ENCODE measurements around the gene FARP1. TPM values are rescaled to one million over a fixed set of nuclear protein-coding genes. Genes with fewer than 3 reads are reported as not detected.

FARP1 gene
- total and polyA plus RNA-seq, 2 donors: 5.8 to 7.5 TPM

GRCh38 chr13:98474761-98475160, 331.9 kb downstream of the FARP1 start:
- H3K27me3 ChIP-seq (ENCODE audit: control insufficient read depth in 2 of 2, insufficient read depth in 1 of 2, low read length in 1 of 2): no peaks in the 10 kb centered on the region
- peaks cover 22 to 30% of the 10 kb centered on the region in 2 donors for H3K4me1 ChIP-seq (ENCODE audit: control insufficient read depth in 2 of 2, insufficient read depth in 2 of 2, low read length in 2 of 2)
- peak overlapping the region in 1 of 2 donors; percentile 15 for H3K27ac ChIP-seq (ENCODE audit: low read depth in 1 of 2, low read length in 1 of 2)
- no peaks in the 10 kb centered on the region for H3K9me3 ChIP-seq (ENCODE audit: control insufficient read depth in 2 of 2, insufficient read depth in 1 of 2, low read length in 1 of 2)
- H3K36me3 ChIP-seq (ENCODE audit: control insufficient read depth in 2 of 2, insufficient read depth in 2 of 2, low read length in 1 of 2): peaks cover 42% of the 10 kb centered on the region in 2 donors
- 94% methylated on average over 24 of the region's 24 CpGs for WGBS
- H3K4me3 ChIP-seq (ENCODE audit: low read length in 2 of 2): no peak overlapping the region
- no peak for DNase-seq (ENCODE audit: low read depth in 6 of 9, low spot score in 9 of 9)

DNA sequence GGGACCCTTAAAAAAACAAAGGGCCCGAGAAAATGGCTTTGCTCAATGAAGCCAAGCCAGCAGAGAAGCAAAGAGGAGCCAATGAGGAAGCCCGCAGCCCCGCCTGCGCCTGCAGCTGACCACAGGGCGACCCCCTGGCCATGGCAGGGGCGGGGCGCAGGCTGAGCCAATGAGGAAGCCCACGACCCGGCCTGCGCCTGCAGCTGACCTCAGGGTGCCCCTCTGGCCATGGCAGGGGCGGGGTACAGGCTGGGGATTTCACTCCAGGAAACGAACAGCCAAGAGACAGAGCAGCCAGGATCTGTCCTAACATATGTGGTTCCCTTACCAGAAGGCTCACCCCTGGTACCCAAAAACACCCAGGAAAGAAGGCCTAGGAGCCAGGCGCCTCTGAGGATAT, 332.6 kb downstream of the FARP1 start:
- Histone ChIP-seq H3K4me1 (ENCODE audit: control insufficient read depth in 2 of 2, insufficient read depth in 2 of 2, low read length in 2 of 2) (peaks cover 22 to 30% of the 10 kb centered on the region in 2 donors), H3K27ac (ENCODE audit: low read depth in 1 of 2, low read length in 1 of 2) (no peak overlapping the region), H3K4me3 (ENCODE audit: low read length in 2 of 2) (no peak overlapping the region), H3K9me3 (ENCODE audit: control insufficient read depth in 2 of 2, insufficient read depth in 1 of 2, low read length in 1 of 2) (no peaks in the 10 kb centered on the region), H3K27me3 (ENCODE audit: control insufficient read depth in 2 of 2, insufficient read depth in 1 of 2, low read length in 1 of 2) (no peaks in the 10 kb centered on the region), H3K36me3 (ENCODE audit: control insufficient read depth in 2 of 2, insufficient read depth in 2 of 2, low read length in 1 of 2) (peaks cover 37 to 42% of the 10 kb centered on the region in 2 donors)
- 91% methylated on average over 13 of the region's 13 CpGs for WGBS
- no peak for DNase-seq (ENCODE audit: low read depth in 6 of 9, low spot score in 9 of 9)

- 11% methylated on average over 5 of the region's 5 CpGs for WGBS
- Histone ChIP-seq H3K27me3 (ENCODE audit: control insufficient read depth in 2 of 2, insufficient read depth in 1 of 2, low read length in 1 of 2) (no peaks in the 10 kb centered on the region), H3K4me1 (ENCODE audit: control insufficient read depth in 2 of 2, insufficient read depth in 2 of 2, low read length in 2 of 2) (peaks cover 22 to 36% of the 10 kb centered on the region in 2 donors), H3K9me3 (ENCODE audit: control insufficient read depth in 2 of 2, insufficient read depth in 1 of 2, low read length in 1 of 2) (no peaks in the 10 kb centered on the region), H3K4me3 (ENCODE audit: low read length in 2 of 2) (peak overlapping the region in 1 of 2 donors; percentile 2), H3K36me3 (ENCODE audit: control insufficient read depth in 2 of 2, insufficient read depth in 2 of 2, low read length in 1 of 2) (peaks cover 38% of the 10 kb centered on the region in 2 donors), H3K27ac (ENCODE audit: low read depth in 1 of 2, low read length in 1 of 2) (peak overlapping the region; percentile 25 to 84)
- no peak for DNase-seq (ENCODE audit: low read depth in 6 of 9, low spot score in 9 of 9)
These were observed 333.2 kb downstream of the FARP1 start for GRCh38 chr13:98476106-98476505.

GRCh38 chr13:98476538-98476966, 333.7 kb downstream of the FARP1 start:
- Histone ChIP-seq H3K4me3 (ENCODE audit: low read length in 2 of 2) (peak overlapping the region; percentile 2 to 19), H3K27me3 (ENCODE audit: control insufficient read depth in 2 of 2, insufficient read depth in 1 of 2, low read length in 1 of 2) (no peaks in the 10 kb centered on the region), H3K9me3 (ENCODE audit: control insufficient read depth in 2 of 2, insufficient read depth in 1 of 2, low read length in 1 of 2) (no peaks in the 10 kb centered on the region), H3K36me3 (ENCODE audit: control insufficient read depth in 2 of 2, insufficient read depth in 2 of 2, low read length in 1 of 2) (peaks cover 36 to 39% of the 10 kb centered on the region in 2 donors), H3K27ac (ENCODE audit: low read depth in 1 of 2, low read length in 1 of 2) (peak overlapping the region; percentile 81 to 84), H3K4me1 (ENCODE audit: control insufficient read depth in 2 of 2, insufficient read depth in 2 of 2, low read length in 2 of 2) (peaks cover 22 to 41% of the 10 kb centered on the region in 2 donors)
- peak; percentile 66 to 92 (median 75) for DNase-seq (ENCODE audit: low read depth in 6 of 9, low spot score in 9 of 9)
- WGBS: 20% methylated on average over 13 of the region's 13 CpGs

DNA sequence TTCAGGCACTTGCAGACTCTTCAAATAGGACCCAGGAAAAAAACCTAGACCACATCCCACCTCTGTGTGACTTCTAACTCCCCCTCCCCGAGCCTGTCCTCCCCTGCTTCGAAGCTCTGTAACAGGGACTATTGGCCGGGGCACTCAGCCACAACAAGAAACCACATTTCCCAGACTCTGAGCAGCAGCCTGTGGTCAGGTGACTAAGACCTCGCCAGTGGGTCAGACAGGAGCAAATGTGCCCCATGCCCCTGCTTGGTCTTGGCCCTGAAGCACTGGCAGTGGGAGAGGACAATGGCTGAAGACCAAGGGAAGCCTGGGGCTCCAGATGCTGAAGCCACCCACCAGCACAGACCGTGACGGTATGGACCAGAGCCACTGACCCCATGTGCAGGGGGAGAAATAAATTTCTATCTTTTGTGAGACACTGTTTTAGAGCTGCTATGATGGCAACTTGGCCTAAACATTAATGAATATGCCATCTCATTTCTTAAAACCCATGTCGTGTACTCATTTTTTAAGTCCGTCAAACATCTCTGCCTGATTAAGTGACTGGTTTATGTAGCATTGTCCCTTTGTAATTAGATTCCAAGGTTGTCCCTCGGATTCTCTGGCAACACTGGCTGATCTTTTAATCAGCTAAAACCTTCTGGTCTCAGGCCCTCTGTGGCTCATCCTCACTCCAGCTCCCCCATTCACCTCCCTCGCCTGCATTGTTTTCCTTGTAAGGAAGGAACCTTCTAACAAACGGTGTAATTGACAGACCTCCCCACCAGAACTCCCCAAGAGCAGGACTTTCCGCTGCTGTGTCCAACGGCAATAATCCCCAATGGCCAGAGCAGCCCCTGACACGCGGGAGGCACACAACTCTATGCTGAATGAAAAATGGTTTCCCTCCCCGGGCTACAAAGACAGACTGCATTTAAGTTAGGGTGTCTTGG, 335.6 kb downstream of the FARP1 start:
- H3K9me3 ChIP-seq (ENCODE audit: control insufficient read depth in 2 of 2, insufficient read depth in 1 of 2, low read length in 1 of 2): no peaks in the 10 kb centered on the region
- peaks cover 24 to 30% of the 10 kb centered on the region in 2 donors for H3K36me3 ChIP-seq (ENCODE audit: control insufficient read depth in 2 of 2, insufficient read depth in 2 of 2, low read length in 1 of 2)
- H3K4me3 ChIP-seq (ENCODE audit: low read length in 2 of 2): no peak overlapping the region
- no peak overlapping the region for H3K27ac ChIP-seq (ENCODE audit: low read depth in 1 of 2, low read length in 1 of 2)
- DNase-seq (ENCODE audit: low read depth in 6 of 9, low spot score in 9 of 9): no peak
- peaks cover 22 to 57% of the 10 kb centered on the region in 2 donors for H3K4me1 ChIP-seq (ENCODE audit: control insufficient read depth in 2 of 2, insufficient read depth in 2 of 2, low read length in 2 of 2)
- no peaks in the 10 kb centered on the region for H3K27me3 ChIP-seq (ENCODE audit: control insufficient read depth in 2 of 2, insufficient read depth in 1 of 2, low read length in 1 of 2)
- WGBS: 81% methylated on average over 16 of the region's 16 CpGs

DNA sequence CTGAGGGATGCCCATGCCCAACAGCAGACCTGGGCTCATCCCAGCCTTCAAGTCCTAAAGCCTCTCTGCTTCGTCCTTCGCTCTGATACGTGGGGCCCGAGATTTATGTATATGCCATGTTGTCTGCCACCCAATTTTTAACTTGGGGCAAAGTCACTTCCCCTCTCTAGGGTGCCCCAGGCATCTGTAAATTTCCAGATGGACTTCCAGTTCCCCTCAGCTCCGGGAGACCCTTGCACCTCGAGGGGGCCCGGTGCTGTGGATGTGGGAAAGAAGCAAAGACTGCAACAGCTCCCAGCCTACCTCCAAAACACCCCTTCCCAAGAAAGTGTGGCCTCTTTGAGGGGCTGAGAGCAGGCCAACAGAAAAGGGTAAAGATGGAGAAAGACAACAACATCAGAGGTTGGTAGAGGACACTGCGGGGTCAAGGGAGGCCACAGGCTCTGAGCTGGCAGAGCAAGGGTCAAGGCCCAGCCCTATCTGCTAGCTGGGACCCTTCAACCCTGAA, 336.7 kb downstream of the FARP1 start:
- H3K9me3 ChIP-seq (ENCODE audit: control insufficient read depth in 2 of 2, insufficient read depth in 1 of 2, low read length in 1 of 2): no peaks in the 10 kb centered on the region
- no peaks in the 10 kb centered on the region for H3K27me3 ChIP-seq (ENCODE audit: control insufficient read depth in 2 of 2, insufficient read depth in 1 of 2, low read length in 1 of 2)
- WGBS: 92% methylated on average over 8 of the region's 8 CpGs
- no peak overlapping the region for H3K27ac ChIP-seq (ENCODE audit: low read depth in 1 of 2, low read length in 1 of 2)
- DNase-seq (ENCODE audit: low read depth in 6 of 9, low spot score in 9 of 9): no peak
- peaks cover 14 to 19% of the 10 kb centered on the region in 2 donors for H3K36me3 ChIP-seq (ENCODE audit: control insufficient read depth in 2 of 2, insufficient read depth in 2 of 2, low read length in 1 of 2)
- peaks cover 26 to 65% of the 10 kb centered on the region in 2 donors for H3K4me1 ChIP-seq (ENCODE audit: control insufficient read depth in 2 of 2, insufficient read depth in 2 of 2, low read length in 2 of 2)
- no peak overlapping the region for H3K4me3 ChIP-seq (ENCODE audit: low read length in 2 of 2)

DNA sequence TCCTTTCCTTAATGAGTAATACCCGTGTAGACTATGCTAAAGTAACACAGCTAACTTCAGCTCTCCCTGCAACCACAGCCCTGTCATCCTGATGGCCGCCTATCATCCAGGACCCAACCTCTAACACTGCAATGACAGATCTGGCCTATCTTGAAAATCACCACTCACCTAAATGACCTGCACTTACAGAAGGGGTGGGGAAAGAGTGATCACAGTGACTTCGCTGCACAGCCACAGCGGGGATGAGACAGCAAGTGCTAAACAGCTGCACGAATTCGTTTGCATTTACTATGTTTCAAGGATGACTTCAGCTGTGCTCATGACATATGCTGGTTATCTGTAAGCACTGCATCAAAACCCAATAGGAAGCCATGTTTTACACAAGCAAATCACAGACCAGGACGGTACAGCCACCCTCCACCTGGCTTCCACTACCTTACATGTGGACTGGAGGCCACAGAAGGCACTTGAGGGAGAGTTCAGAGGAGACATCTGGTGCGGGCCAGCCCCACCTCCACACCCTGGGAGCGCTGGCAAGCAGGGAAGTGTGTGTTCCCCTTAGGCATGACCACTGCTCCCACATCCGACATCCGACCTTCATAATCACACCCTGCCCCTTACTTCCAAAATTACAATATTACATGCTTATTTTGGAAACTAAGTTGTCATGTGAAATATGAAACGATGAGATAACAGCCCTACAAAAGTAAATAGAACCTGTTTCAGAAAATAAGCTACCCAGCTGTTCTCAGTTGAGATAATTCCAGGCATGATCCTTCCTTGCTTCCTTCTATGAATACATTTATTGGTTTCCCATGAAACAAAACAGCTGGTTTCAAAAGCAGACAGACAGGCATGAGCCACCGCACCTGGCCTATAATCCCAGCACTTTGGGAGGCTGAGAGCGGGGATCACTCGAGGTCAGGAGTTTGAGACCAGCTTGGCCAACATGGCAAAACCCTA, 338.3 kb downstream of the FARP1 start:
- Histone ChIP-seq H3K36me3 (ENCODE audit: control insufficient read depth in 2 of 2, insufficient read depth in 2 of 2, low read length in 1 of 2) (peaks cover 8 to 10% of the 10 kb centered on the region in 2 donors), H3K4me1 (ENCODE audit: control insufficient read depth in 2 of 2, insufficient read depth in 2 of 2, low read length in 2 of 2) (peaks cover 20 to 65% of the 10 kb centered on the region in 2 donors), H3K27me3 (ENCODE audit: control insufficient read depth in 2 of 2, insufficient read depth in 1 of 2, low read length in 1 of 2) (no peaks in the 10 kb centered on the region), H3K27ac (ENCODE audit: low read depth in 1 of 2, low read length in 1 of 2) (peak overlapping the region; percentile 27 to 39), H3K9me3 (ENCODE audit: control insufficient read depth in 2 of 2, insufficient read depth in 1 of 2, low read length in 1 of 2) (no peaks in the 10 kb centered on the region), H3K4me3 (ENCODE audit: low read length in 2 of 2) (no peak overlapping the region)
- whole genome bisulfite sequencing: 92% methylated on average over 15 of the region's 15 CpGs
- DNase-seq (ENCODE audit: low read depth in 6 of 9, low spot score in 9 of 9): peak in 1 of 9 donors; percentile 33

DNA sequence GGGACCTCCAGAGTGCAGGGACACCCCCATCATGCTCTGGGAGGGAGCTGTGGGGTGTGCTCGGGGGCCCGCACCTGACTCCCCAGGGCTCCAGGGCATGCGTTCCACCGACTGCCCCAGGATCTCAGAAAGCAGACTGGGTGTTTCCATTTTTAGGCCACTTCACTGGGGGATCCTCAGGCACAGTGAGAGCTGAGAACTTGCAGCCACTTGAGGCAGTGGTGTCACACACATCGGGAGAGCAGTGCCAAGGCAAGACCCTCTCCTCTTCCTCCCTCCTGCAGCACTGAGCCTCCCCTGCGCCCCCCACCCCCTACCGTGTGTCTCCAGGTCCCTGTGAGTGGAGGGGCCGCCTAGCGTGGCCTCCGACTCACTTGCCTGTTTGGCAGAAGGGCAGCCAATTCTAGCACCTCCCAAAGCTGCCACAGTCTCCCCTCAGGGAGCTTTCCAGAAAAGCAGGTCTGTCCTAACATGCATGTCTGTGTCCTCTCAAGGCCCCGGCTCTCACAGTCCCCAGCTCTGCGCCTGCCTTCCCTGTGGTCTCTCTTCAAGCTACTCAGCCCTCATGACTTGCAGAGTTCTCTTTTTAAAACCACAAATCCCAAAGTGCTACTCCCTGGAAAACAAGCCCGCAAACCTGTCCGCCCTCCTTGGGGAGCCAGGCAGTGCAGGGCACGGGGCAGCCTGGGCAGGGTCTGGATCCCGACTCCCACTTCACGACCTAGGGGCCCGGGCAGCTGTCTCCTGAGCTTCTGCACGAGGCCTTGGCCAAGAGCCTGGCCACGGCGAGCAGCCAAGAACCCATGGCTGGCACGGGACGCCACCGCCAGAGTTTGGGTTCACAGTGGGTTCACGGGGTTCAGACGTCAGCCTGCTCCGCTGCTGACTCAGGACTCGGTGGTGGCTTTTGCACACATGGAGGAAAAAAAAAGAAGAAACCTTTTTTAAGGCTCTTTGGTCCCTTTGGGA, 339.9 kb downstream of the FARP1 start:
- WGBS: 89% methylated on average over 28 of the region's 28 CpGs
- Histone ChIP-seq H3K9me3 (ENCODE audit: control insufficient read depth in 2 of 2, insufficient read depth in 1 of 2, low read length in 1 of 2) (no peaks in the 10 kb centered on the region), H3K4me3 (ENCODE audit: low read length in 2 of 2) (no peak overlapping the region), H3K27me3 (ENCODE audit: control insufficient read depth in 2 of 2, insufficient read depth in 1 of 2, low read length in 1 of 2) (no peaks in the 10 kb centered on the region), H3K4me1 (ENCODE audit: control insufficient read depth in 2 of 2, insufficient read depth in 2 of 2, low read length in 2 of 2) (peaks cover 13 to 53% of the 10 kb centered on the region in 2 donors), H3K36me3 (ENCODE audit: control insufficient read depth in 2 of 2, insufficient read depth in 2 of 2, low read length in 1 of 2) (peaks cover 8 to 10% of the 10 kb centered on the region in 2 donors), H3K27ac (ENCODE audit: low read depth in 1 of 2, low read length in 1 of 2) (no peak overlapping the region)
- peak in 2 of 9 donors; percentile 32 to 47 for DNase-seq (ENCODE audit: low read depth in 6 of 9, low spot score in 9 of 9)

Measured in thymus (tissue), 11 donors.